Esophagus muscularis mucosa (tissue), 3 donors: ENCODE measurements around the gene DDA1.

Experiments
- CTCF ChIP-seq, 3 experiments: fragments of 200-600 bp in 2 of 3; fragments of 450-650 bp in 1 of 3; sonication (generic) in 2 of 3; IDR thresholded peaks; one replicate each; pipeline ENCODE4 v1.5.1; 2017 to 2019; ENCODE audit warnings: antibody characterized with exemption in 3 of 3, mild to moderate bottlenecking in 2 of 3, moderate library complexity in 1 of 3
- POLR2A ChIP-seq: fragments of 450-650 bp; IDR thresholded peaks from one replicate; pipeline ENCODE4 v1.6.1; 2017; ENCODE audit warnings: antibody characterized with exemption, moderate library complexity, mild to moderate bottlenecking, low read depth
- POLR2AphosphoS5 ChIP-seq, 2 donors: sonication (generic); formaldehyde crosslinking; IDR thresholded peaks; one replicate each; pipeline ENCODE4 v1.6.1; 2017; ENCODE audit warnings: antibody characterized with exemption in 2 of 2

GRCh38 chr19:17357078-17357666 lies 47.8 kb downstream of the DDA1 start:
- TF ChIP-seq POLR2A (no peak), POLR2AphosphoS5 (IDR thresholded peaks at IDR 0.05) (no peak), CTCF (IDR thresholded peaks at IDR 0.05) (no peak)
